ENCODE results near the gene AUTS2. TPM values are rescaled to one million over a fixed set of nuclear protein-coding genes. Genes with fewer than 3 reads are reported as not detected.

Gene AUTS2
- total RNA-seq, 1 experiment from 2014 or later = 38.5 TPM

DNA sequence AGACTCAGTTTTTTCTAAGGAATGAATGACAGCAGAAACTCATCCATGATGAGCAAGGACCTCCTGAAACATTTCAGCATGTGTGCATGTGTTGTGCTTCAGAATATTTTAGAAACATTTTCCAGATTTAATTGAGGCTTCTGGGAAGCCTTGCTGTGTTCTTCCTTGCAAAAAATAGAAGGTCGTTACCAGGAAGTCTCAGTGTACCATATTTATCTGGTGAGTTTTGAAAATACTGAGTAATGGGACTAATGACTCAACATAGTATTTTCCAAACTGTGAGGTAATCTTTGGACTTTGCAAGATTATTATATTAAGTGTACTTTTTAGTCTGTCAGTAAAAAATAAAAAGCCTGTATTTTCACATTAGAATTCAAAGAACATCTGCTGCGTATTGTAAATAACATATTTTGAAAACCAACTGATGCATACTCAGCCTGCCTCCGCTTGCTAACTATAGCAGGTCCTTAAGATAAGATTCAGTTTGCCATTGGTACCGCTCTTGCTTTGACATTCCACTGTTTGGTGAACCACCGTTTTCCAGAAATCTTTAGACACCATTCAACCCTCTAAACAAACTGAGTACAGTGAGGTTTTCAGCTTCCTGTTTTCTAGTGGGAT, 794.1 kb downstream of the AUTS2 start:
- H3K4me2 ChIP-seq (ENCODE audit: low read depth, low read length, poor library complexity, severe bottlenecking) = no peak overlapping the region
- no peak for DNase-seq
- no peaks in the 10 kb centered on the region for H3K79me2 ChIP-seq (ENCODE audit: low read length)
- H3K4me3 ChIP-seq (ENCODE audit: low read length) = no peak overlapping the region
- no peaks in the 10 kb centered on the region for H3K36me3 ChIP-seq (ENCODE audit: insufficient read depth, low read length)
- no peak overlapping the region for H3K9ac ChIP-seq (ENCODE audit: low read length)
- H3K27ac ChIP-seq (ENCODE audit: low read length) = no peak overlapping the region
- no peak overlapping the region for H2AFZ ChIP-seq (ENCODE audit: low read length)
- H3K9me3 ChIP-seq (ENCODE audit: low read length) = no peaks in the 10 kb centered on the region
- no peaks in the 10 kb centered on the region for H3K27me3 ChIP-seq (ENCODE audit: low read length)
- no peaks in the 10 kb centered on the region for H4K20me1 ChIP-seq (ENCODE audit: insufficient read depth, low read depth, low read length)
- H3K4me1 ChIP-seq (ENCODE audit: low read length) = no peaks in the 10 kb centered on the region
- 0 out of 2 replicates have a peak, but pooled peaks cover 3% of the 10 kb centered on the region for H3K9me2 ChIP-seq (replicated peaks; ENCODE audit: insufficient read depth, low read length)

DNA sequence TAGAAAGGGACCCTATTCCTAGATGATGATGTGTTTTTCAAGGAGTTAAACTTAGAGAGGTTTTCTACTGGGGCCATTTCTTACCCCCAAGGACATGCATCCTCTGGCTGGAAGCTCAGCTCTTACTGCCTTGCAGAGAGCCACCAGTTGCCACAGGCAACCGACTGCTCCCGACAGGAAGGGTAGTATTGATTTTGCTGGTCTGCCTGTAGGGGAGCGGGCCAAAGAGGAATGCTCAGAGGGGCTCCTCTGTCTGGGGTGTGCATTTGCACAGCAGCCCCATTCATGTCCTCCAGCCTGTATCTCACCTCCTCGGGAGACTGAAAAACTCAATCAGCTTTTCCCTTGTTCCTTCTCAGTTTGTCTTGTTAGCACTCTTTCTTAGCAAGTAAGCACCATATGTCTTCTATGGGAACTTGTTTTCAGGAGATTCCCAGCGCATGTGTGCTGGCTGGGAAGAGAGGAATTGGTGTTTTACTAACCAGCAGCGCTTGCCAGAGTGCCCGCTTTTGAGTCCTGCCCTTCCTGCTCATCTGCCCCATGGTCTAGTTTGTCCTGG, 794.7 kb downstream of the AUTS2 start:
- Histone ChIP-seq H3K27ac (ENCODE audit: low read length) (no peak overlapping the region), H4K20me1 (ENCODE audit: insufficient read depth, low read depth, low read length) (no peaks in the 10 kb centered on the region), H3K9me2 (replicated peaks; ENCODE audit: insufficient read depth, low read length) (0 out of 2 replicates have a peak, but pooled peaks cover 3% of the 10 kb centered on the region), H3K4me2 (ENCODE audit: low read depth, low read length, poor library complexity, severe bottlenecking) (no peak overlapping the region), H3K79me2 (ENCODE audit: low read length) (no peaks in the 10 kb centered on the region), H3K4me1 (ENCODE audit: low read length) (peaks cover 3% of the 10 kb centered on the region), H2AFZ (ENCODE audit: low read length) (no peak overlapping the region), H3K4me3 (ENCODE audit: low read length) (no peak overlapping the region), H3K9me3 (ENCODE audit: low read length) (no peaks in the 10 kb centered on the region), H3K27me3 (ENCODE audit: low read length) (no peaks in the 10 kb centered on the region), H3K9ac (ENCODE audit: low read length) (no peak overlapping the region), H3K36me3 (ENCODE audit: insufficient read depth, low read length) (no peaks in the 10 kb centered on the region)
- no peak for DNase-seq

GRCh38 chr7:70393956-70394355, 795.7 kb downstream of the AUTS2 start:
- no peaks in the 10 kb centered on the region for H3K79me2 ChIP-seq (ENCODE audit: low read length)
- H3K27me3 ChIP-seq (ENCODE audit: low read length) = no peaks in the 10 kb centered on the region
- DNase-seq = no peak
- no peak overlapping the region for H3K4me3 ChIP-seq (ENCODE audit: low read length)
- no peak overlapping the region for H3K4me2 ChIP-seq (ENCODE audit: low read depth, low read length, poor library complexity, severe bottlenecking)
- H3K4me1 ChIP-seq (ENCODE audit: low read length) = peaks cover 10% of the 10 kb centered on the region
- H3K36me3 ChIP-seq (ENCODE audit: insufficient read depth, low read length) = no peaks in the 10 kb centered on the region
- no peaks in the 10 kb centered on the region for H3K9me3 ChIP-seq (ENCODE audit: low read length)
- no peak overlapping the region for H3K27ac ChIP-seq (ENCODE audit: low read length)
- H2AFZ ChIP-seq (ENCODE audit: low read length) = no peak overlapping the region
- H3K9ac ChIP-seq (ENCODE audit: low read length) = no peak overlapping the region
- H3K9me2 ChIP-seq (replicated peaks; ENCODE audit: insufficient read depth, low read length) = no peaks in the 10 kb centered on the region
- H4K20me1 ChIP-seq (ENCODE audit: insufficient read depth, low read depth, low read length) = no peaks in the 10 kb centered on the region

DNA sequence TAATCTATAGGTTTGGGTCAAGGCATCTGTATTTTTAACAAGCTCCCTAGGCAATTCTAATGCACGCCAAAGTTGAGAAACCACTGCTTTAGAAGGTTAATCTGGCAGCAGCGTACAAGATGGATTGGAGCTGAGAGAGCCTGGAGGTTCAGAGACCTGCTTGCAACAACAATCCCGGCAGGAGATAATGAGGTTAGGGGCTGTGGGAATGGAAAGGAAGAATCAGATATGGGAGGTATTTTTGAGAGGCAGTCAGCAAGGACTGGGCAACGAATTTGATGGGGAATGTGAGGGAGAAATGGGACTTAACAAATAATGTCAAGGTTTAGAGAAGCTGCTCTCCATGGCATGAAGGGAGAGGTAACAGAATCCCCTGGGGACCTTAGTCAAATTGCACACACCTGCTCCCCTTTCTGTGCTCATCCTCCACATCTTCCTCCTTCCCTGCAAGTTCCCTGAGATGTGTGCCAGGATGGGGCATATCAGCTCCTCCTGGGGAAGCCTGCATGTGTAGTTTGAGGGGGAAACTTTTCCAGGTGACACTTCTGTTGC, 802.6 kb downstream of the AUTS2 start:
- DNase-seq = peak; percentile 77
- Histone ChIP-seq H2AFZ (ENCODE audit: low read length) (no peak overlapping the region), H3K27ac (ENCODE audit: low read length) (peak overlapping the region; percentile 85), H3K4me3 (ENCODE audit: low read length) (peak overlapping the region; percentile 40), H3K79me2 (ENCODE audit: low read length) (no peaks in the 10 kb centered on the region), H4K20me1 (ENCODE audit: insufficient read depth, low read depth, low read length) (no peaks in the 10 kb centered on the region), H3K27me3 (ENCODE audit: low read length) (no peaks in the 10 kb centered on the region), H3K9me3 (ENCODE audit: low read length) (no peaks in the 10 kb centered on the region), H3K4me1 (ENCODE audit: low read length) (peaks cover 79% of the 10 kb centered on the region), H3K9me2 (replicated peaks; ENCODE audit: insufficient read depth, low read length) (no peaks in the 10 kb centered on the region), H3K9ac (ENCODE audit: low read length) (peak overlapping the region; percentile 45), H3K4me2 (ENCODE audit: low read depth, low read length, poor library complexity, severe bottlenecking) (peak overlapping the region; percentile 73), H3K36me3 (ENCODE audit: insufficient read depth, low read length) (no peaks in the 10 kb centered on the region)

DNA sequence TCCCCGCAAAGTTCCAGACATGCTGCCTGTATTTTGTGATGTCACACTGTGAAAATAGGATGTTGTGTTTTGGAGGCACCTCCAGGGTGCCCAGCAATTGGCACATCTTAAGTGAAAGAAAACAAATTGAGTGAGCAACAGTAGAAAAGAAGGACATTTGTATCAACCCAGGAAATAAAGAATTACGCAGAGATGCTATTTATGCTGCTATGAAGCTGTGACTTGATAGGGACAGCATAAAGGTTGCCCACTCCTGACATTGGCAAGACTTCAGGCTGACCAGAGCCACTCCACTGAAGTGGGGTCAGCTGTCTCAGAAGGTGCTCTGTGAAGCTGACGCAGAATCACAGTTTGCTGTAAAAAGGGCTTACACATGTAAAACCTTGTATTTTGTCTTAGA, 803.8 kb downstream of the AUTS2 start:
- H3K9me3 ChIP-seq (ENCODE audit: low read length) = no peaks in the 10 kb centered on the region
- H3K9ac ChIP-seq (ENCODE audit: low read length) = peak overlapping the region; percentile 45
- H3K4me2 ChIP-seq (ENCODE audit: low read depth, low read length, poor library complexity, severe bottlenecking) = peak overlapping the region; percentile 73
- H3K27me3 ChIP-seq (ENCODE audit: low read length) = no peaks in the 10 kb centered on the region
- H3K4me1 ChIP-seq (ENCODE audit: low read length) = peaks cover 91% of the 10 kb centered on the region
- peak overlapping the region; percentile 85 for H3K27ac ChIP-seq (ENCODE audit: low read length)
- H3K9me2 ChIP-seq (replicated peaks; ENCODE audit: insufficient read depth, low read length) = no peaks in the 10 kb centered on the region
- no peaks in the 10 kb centered on the region for H3K79me2 ChIP-seq (ENCODE audit: low read length)
- no peak overlapping the region for H3K4me3 ChIP-seq (ENCODE audit: low read length)
- no peak for DNase-seq
- H3K36me3 ChIP-seq (ENCODE audit: insufficient read depth, low read length) = no peaks in the 10 kb centered on the region
- peak overlapping the region; percentile 20; the same call in 1 of the 2 replicates for H2AFZ ChIP-seq (ENCODE audit: low read length)
- no peaks in the 10 kb centered on the region for H4K20me1 ChIP-seq (ENCODE audit: insufficient read depth, low read depth, low read length)

GRCh38 chr7:70405241-70405640, 807.0 kb downstream of the AUTS2 start:
- peak overlapping the region; percentile 41 for H3K4me2 ChIP-seq (ENCODE audit: low read depth, low read length, poor library complexity, severe bottlenecking)
- H3K9ac ChIP-seq (ENCODE audit: low read length) = 0 out of 2 replicates have a peak overlapping the region, but pooled peaks have one; percentile 22
- no peaks in the 10 kb centered on the region for H3K9me2 ChIP-seq (replicated peaks; ENCODE audit: insufficient read depth, low read length)
- no peaks in the 10 kb centered on the region for H3K27me3 ChIP-seq (ENCODE audit: low read length)
- no peaks in the 10 kb centered on the region for H3K79me2 ChIP-seq (ENCODE audit: low read length)
- H3K27ac ChIP-seq (ENCODE audit: low read length) = peak overlapping the region; percentile 94
- H3K4me3 ChIP-seq (ENCODE audit: low read length) = no peak overlapping the region
- no peak overlapping the region for H2AFZ ChIP-seq (ENCODE audit: low read length)
- DNase-seq = no peak
- H3K36me3 ChIP-seq (ENCODE audit: insufficient read depth, low read length) = no peaks in the 10 kb centered on the region
- H3K9me3 ChIP-seq (ENCODE audit: low read length) = no peaks in the 10 kb centered on the region
- no peaks in the 10 kb centered on the region for H4K20me1 ChIP-seq (ENCODE audit: insufficient read depth, low read depth, low read length)
- H3K4me1 ChIP-seq (ENCODE audit: low read length) = peaks cover 100% of the 10 kb centered on the region

DNA sequence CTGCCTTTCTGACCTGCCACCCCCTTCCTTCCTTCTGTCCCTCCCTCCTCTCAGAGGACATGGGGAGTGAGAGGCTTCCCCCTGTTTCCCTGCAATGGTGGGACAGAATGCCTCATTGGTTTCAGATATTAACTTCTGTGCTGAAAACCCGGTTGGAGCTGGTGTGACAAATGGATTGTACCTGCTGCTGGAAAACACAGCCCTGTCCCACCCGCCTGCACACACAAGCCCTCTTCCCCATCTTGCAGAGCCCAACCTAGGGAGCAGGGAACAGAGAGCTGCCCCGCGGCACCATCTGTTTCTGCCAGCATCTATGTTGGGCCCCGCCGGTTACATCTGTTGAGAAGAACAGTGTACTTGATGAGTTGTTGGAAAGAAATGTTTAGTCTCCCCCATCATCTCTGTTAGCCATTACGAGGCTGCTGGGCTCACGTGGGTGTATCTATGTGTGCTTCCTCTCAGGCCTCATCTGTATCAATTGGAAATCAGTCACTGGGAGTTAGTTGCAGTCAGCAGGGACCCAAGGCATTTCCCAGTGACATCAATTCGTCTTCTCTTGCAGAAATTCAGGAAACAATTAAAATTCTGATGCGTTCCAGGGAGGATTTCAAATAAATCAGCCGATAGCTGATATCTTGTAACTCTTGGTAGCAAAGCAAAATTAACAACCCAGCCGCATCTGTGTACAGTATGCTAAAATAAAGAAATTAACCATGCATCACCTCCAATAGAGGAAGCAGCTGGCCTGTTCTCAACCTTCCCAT, 808.1 kb downstream of the AUTS2 start:
- Histone ChIP-seq H3K36me3 (ENCODE audit: insufficient read depth, low read length) (no peaks in the 10 kb centered on the region), H3K4me3 (ENCODE audit: low read length) (no peak overlapping the region), H3K27ac (ENCODE audit: low read length) (peak overlapping the region; percentile 94), H3K9ac (ENCODE audit: low read length) (peak overlapping the region; percentile 37), H3K9me2 (replicated peaks; ENCODE audit: insufficient read depth, low read length) (no peaks in the 10 kb centered on the region), H3K9me3 (ENCODE audit: low read length) (no peaks in the 10 kb centered on the region), H2AFZ (ENCODE audit: low read length) (peak overlapping the region; percentile 67; the same call in 1 of the 2 replicates), H3K27me3 (ENCODE audit: low read length) (no peaks in the 10 kb centered on the region), H3K4me1 (ENCODE audit: low read length) (peaks cover 98% of the 10 kb centered on the region), H3K79me2 (ENCODE audit: low read length) (no peaks in the 10 kb centered on the region), H4K20me1 (ENCODE audit: insufficient read depth, low read depth, low read length) (no peaks in the 10 kb centered on the region), H3K4me2 (ENCODE audit: low read depth, low read length, poor library complexity, severe bottlenecking) (peak overlapping the region; percentile 41)
- DNase-seq = peak; percentile 54

GRCh38 chr7:70406950-70407209, 808.6 kb downstream of the AUTS2 start:
- H3K4me1 ChIP-seq (ENCODE audit: low read length) = peaks cover 96% of the 10 kb centered on the region

More at GRCh38 chr7:70406950-70407209, 808.6 kb downstream of the AUTS2 start:
- Histone ChIP-seq H3K4me3 (ENCODE audit: low read length) (no peak overlapping the region), H2AFZ (ENCODE audit: low read length) (peak overlapping the region; percentile 67; the same call in 1 of the 2 replicates), H3K9me3 (ENCODE audit: low read length) (no peaks in the 10 kb centered on the region), H4K20me1 (ENCODE audit: insufficient read depth, low read depth, low read length) (no peaks in the 10 kb centered on the region), H3K27ac (ENCODE audit: low read length) (peak overlapping the region; percentile 94), H3K9me2 (replicated peaks; ENCODE audit: insufficient read depth, low read length) (no peaks in the 10 kb centered on the region), H3K9ac (ENCODE audit: low read length) (peak overlapping the region; percentile 37), H3K4me2 (ENCODE audit: low read depth, low read length, poor library complexity, severe bottlenecking) (peak overlapping the region; percentile 41), H3K79me2 (ENCODE audit: low read length) (no peaks in the 10 kb centered on the region), H3K27me3 (ENCODE audit: low read length) (no peaks in the 10 kb centered on the region), H3K36me3 (ENCODE audit: insufficient read depth, low read length) (no peaks in the 10 kb centered on the region)
- DNase-seq = peak; percentile 65

Data from Karpas-422 (cell line).